ENCODE measurements around the gene TRAK2. TPM values are rescaled to one million over a fixed set of nuclear protein-coding genes. Genes with fewer than 3 reads are reported as not detected.
A peak's percentile ranks its signal among the peaks of the same experiment; 100 is the strongest.

TRAK2 gene
- total RNA-seq, 1 experiment from 2014 or later = 33.2 TPM

GRCh38 chr2:201466050-201466675 is 14.9 kb upstream of the TRAK2 start:
- Histone ChIP-seq H3K79me2 (ENCODE audit: low read depth) (no peaks in the 10 kb centered on the region), H3K4me1 (replicated peaks; ENCODE audit: insufficient read depth) (peaks cover 28% of the 10 kb centered on the region), H3K36me3 (ENCODE audit: low read depth) (no peaks in the 10 kb centered on the region; the same call in 1 of the 2 replicates), H3K27ac (peak overlapping the region; percentile 45), H3K9me3 (ENCODE audit: insufficient read depth, low read depth) (no peaks in the 10 kb centered on the region), H3K9me2 (ENCODE audit: insufficient read depth) (no peaks in the 10 kb centered on the region), H3K27me3 (ENCODE audit: insufficient read depth, low read depth) (no peaks in the 10 kb centered on the region), H3K4me3 (no peak overlapping the region), H3F3A (ENCODE audit: insufficient read depth, low read depth) (peaks cover 8% of the 10 kb centered on the region; the same call in 1 of the 2 replicates), H4K20me1 (ENCODE audit: insufficient read depth) (no peaks in the 10 kb centered on the region), H3K4me2 (peak overlapping the region; percentile 35), H2AFZ (no peak overlapping the region)
- ChIA-PET CTCF (interaction anchor here (1.0 kb wide), 1 partner anchor 24 kb away, joined by 4 read pairs; no protein-coding TSS in a partner anchor), POLR2A (ENCODE audit: unreplicated experiment) (no interaction called here)
- intact Hi-C loops (cut with micrococcal nuclease; ENCODE audit: unreplicated experiment) = no loop called here
- no peak for TF ChIP-seq CTCF (conservative IDR thresholded peaks at IDR 0.05)
- no peak for TF ChIP-seq EZH2 (IDR thresholded peaks at IDR 0.05; ENCODE audit: low read depth)
- no TSS peak for BruUV-seq (replicated peaks)
- peak in 1 of 2 experiments; percentile 45 for DNase-seq

- no peak for DNase-seq
- peaks cover 8% of the 10 kb centered on the region; the same call in 1 of the 2 replicates for H3F3A ChIP-seq (ENCODE audit: insufficient read depth, low read depth)
- peak overlapping the region; percentile 45 for H3K27ac ChIP-seq
- H3K4me3 ChIP-seq = no peak overlapping the region
- no peaks in the 10 kb centered on the region for H3K79me2 ChIP-seq (ENCODE audit: low read depth)
- TF ChIP-seq EZH2 (IDR thresholded peaks at IDR 0.05; ENCODE audit: low read depth) (no peak), CTCF (conservative IDR thresholded peaks at IDR 0.05) (no peak)
- H3K9me3 ChIP-seq (ENCODE audit: insufficient read depth, low read depth) = no peaks in the 10 kb centered on the region
- H4K20me1 ChIP-seq (ENCODE audit: insufficient read depth) = no peaks in the 10 kb centered on the region
- ChIA-PET CTCF (no interaction called here), POLR2A (ENCODE audit: unreplicated experiment) (no interaction called here)
- H3K36me3 ChIP-seq (ENCODE audit: low read depth) = no peaks in the 10 kb centered on the region; the same call in 1 of the 2 replicates
- H3K4me1 ChIP-seq (replicated peaks; ENCODE audit: insufficient read depth) = peaks cover 28% of the 10 kb centered on the region
- H3K4me2 ChIP-seq = peak overlapping the region; percentile 35
- intact Hi-C loops (cut with micrococcal nuclease; ENCODE audit: unreplicated experiment) = no loop called here
- no peak overlapping the region for H2AFZ ChIP-seq
- no TSS peak for BruUV-seq (replicated peaks)
- no peaks in the 10 kb centered on the region for H3K27me3 ChIP-seq (ENCODE audit: insufficient read depth, low read depth)
- no peaks in the 10 kb centered on the region for H3K9me2 ChIP-seq (ENCODE audit: insufficient read depth)
Observed at GRCh38 chr2:201465524-201465971, 14.3 kb upstream of the TRAK2 start.

- no peaks in the 10 kb centered on the region; the same call in 1 of the 2 replicates for H3K36me3 ChIP-seq (ENCODE audit: low read depth)
- H3K9me2 ChIP-seq (ENCODE audit: insufficient read depth) = no peaks in the 10 kb centered on the region
- H3K27me3 ChIP-seq (ENCODE audit: insufficient read depth, low read depth) = no peaks in the 10 kb centered on the region
- peaks cover 28% of the 10 kb centered on the region for H3K4me1 ChIP-seq (replicated peaks; ENCODE audit: insufficient read depth)
- intact Hi-C loops (cut with micrococcal nuclease; ENCODE audit: unreplicated experiment) = no loop called here
- H3K4me2 ChIP-seq = no peak overlapping the region
- ChIA-PET CTCF (no interaction called here), POLR2A (ENCODE audit: unreplicated experiment) (no interaction called here)
- H4K20me1 ChIP-seq (ENCODE audit: insufficient read depth) = no peaks in the 10 kb centered on the region
- no peak overlapping the region for H2AFZ ChIP-seq
- H3K27ac ChIP-seq = no peak overlapping the region
- no TSS peak for BruUV-seq (replicated peaks)
- peaks cover 8% of the 10 kb centered on the region; the same call in 1 of the 2 replicates for H3F3A ChIP-seq (ENCODE audit: insufficient read depth, low read depth)
- H3K9me3 ChIP-seq (ENCODE audit: insufficient read depth, low read depth) = no peaks in the 10 kb centered on the region
- H3K4me3 ChIP-seq = no peak overlapping the region
- TF ChIP-seq CTCF (conservative IDR thresholded peaks at IDR 0.05) (no peak), EZH2 (IDR thresholded peaks at IDR 0.05; ENCODE audit: low read depth) (no peak)
- DNase-seq = no peak
- no peaks in the 10 kb centered on the region for H3K79me2 ChIP-seq (ENCODE audit: low read depth)
Observed at GRCh38 chr2:201464547-201464946, 13.3 kb upstream of the TRAK2 start.

Data from PC-9 (cell line).